Measurements from ENCODE around the gene SF3A1. TPM values are rescaled to one million over a fixed set of nuclear protein-coding genes. Genes with fewer than 3 reads are reported as not detected.

The SF3A1 gene
- total RNA-seq, 2 donors from 2014 or later = 191 to 195 TPM

GRCh38 chr22:30368420-30368819, 11.7 kb upstream of the SF3A1 start:
- no peak overlapping the region for H3K4me3 ChIP-seq (ENCODE audit: low read length)
- no peak overlapping the region for H3K27ac ChIP-seq (ENCODE audit: low read depth, low read length)
- TF ChIP-seq, protein P1, sequence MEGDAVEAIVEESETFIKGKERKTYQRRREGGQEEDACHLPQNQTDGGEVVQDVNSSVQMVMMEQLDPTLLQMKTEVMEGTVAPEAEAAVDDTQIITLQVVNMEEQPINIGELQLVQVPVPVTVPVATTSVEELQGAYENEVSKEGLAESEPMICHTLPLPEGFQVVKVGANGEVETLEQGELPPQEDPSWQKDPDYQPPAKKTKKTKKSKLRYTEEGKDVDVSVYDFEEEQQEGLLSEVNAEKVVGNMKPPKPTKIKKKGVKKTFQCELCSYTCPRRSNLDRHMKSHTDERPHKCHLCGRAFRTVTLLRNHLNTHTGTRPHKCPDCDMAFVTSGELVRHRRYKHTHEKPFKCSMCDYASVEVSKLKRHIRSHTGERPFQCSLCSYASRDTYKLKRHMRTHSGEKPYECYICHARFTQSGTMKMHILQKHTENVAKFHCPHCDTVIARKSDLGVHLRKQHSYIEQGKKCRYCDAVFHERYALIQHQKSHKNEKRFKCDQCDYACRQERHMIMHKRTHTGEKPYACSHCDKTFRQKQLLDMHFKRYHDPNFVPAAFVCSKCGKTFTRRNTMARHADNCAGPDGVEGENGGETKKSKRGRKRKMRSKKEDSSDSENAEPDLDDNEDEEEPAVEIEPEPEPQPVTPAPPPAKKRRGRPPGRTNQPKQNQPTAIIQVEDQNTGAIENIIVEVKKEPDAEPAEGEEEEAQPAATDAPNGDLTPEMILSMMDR (conservative IDR thresholded peaks at IDR 0.05) = no peak
- H3K27me3 ChIP-seq (ENCODE audit: control insufficient read depth, insufficient read depth, low read length, poor library complexity, severe bottlenecking) = no peaks in the 10 kb centered on the region
- H3K4me3 Mint-ChIP-seq = no peak overlapping the region
- DNase-seq = no peak
- peaks cover 9% of the 10 kb centered on the region for H3K36me3 Mint-ChIP-seq (ENCODE audit: low read depth)
- no peaks in the 10 kb centered on the region for H3K27me3 Mint-ChIP-seq (ENCODE audit: insufficient read depth)
- no peaks in the 10 kb centered on the region for H3K4me1 ChIP-seq (ENCODE audit: control insufficient read depth, insufficient read depth, low read length)
- peak overlapping the region; percentile 50 for H3K27ac Mint-ChIP-seq
- H3K36me3 ChIP-seq (ENCODE audit: control insufficient read depth, insufficient read depth, low read length) = peaks cover 8% of the 10 kb centered on the region
- no peaks in the 10 kb centered on the region for H3K9me3 Mint-ChIP-seq
- H3K4me1 Mint-ChIP-seq = no peaks in the 10 kb centered on the region
- no peak overlapping the region for H3K9ac ChIP-seq (ENCODE audit: extremely low read depth, low read length, poor library complexity, severe bottlenecking)
- H3K9me3 ChIP-seq (ENCODE audit: control insufficient read depth, low read length) = no peaks in the 10 kb centered on the region
- WGBS, 2 experiments (ENCODE audit: insufficient coverage in 1 of 2, insufficient read length in 1 of 2) = 91 to 95% methylated on average over 8 to 9 of the region's 9 CpGs

GRCh38 chr22:30365891-30366290, 9.2 kb upstream of the SF3A1 start:
- no peaks in the 10 kb centered on the region for H3K27me3 ChIP-seq (ENCODE audit: control insufficient read depth, insufficient read depth, low read length, poor library complexity, severe bottlenecking)
- H3K4me1 ChIP-seq (ENCODE audit: control insufficient read depth, insufficient read depth, low read length) = no peaks in the 10 kb centered on the region
- H3K4me3 Mint-ChIP-seq = no peak overlapping the region
- no peak overlapping the region for H3K9ac ChIP-seq (ENCODE audit: extremely low read depth, low read length, poor library complexity, severe bottlenecking)
- DNase-seq = no peak
- TF ChIP-seq, protein P1 (conservative IDR thresholded peaks at IDR 0.05) = no peak
- no peaks in the 10 kb centered on the region for H3K27me3 Mint-ChIP-seq (ENCODE audit: insufficient read depth)
- H3K9me3 Mint-ChIP-seq = no peaks in the 10 kb centered on the region
- H3K27ac ChIP-seq (ENCODE audit: low read depth, low read length) = no peak overlapping the region
- 94 to 97% methylated on average over 18 of the region's 18 CpGs for WGBS, 2 experiments (ENCODE audit: insufficient coverage in 1 of 2, insufficient read length in 1 of 2)
- H3K9me3 ChIP-seq (ENCODE audit: control insufficient read depth, low read length) = no peaks in the 10 kb centered on the region
- peaks cover 10% of the 10 kb centered on the region for H3K36me3 Mint-ChIP-seq (ENCODE audit: low read depth)
- H3K4me3 ChIP-seq (ENCODE audit: low read length) = no peak overlapping the region
- H3K4me1 Mint-ChIP-seq = peaks cover 11% of the 10 kb centered on the region
- H3K27ac Mint-ChIP-seq = peak overlapping the region; percentile 66
- peaks cover 8% of the 10 kb centered on the region for H3K36me3 ChIP-seq (ENCODE audit: control insufficient read depth, insufficient read depth, low read length)

DNA sequence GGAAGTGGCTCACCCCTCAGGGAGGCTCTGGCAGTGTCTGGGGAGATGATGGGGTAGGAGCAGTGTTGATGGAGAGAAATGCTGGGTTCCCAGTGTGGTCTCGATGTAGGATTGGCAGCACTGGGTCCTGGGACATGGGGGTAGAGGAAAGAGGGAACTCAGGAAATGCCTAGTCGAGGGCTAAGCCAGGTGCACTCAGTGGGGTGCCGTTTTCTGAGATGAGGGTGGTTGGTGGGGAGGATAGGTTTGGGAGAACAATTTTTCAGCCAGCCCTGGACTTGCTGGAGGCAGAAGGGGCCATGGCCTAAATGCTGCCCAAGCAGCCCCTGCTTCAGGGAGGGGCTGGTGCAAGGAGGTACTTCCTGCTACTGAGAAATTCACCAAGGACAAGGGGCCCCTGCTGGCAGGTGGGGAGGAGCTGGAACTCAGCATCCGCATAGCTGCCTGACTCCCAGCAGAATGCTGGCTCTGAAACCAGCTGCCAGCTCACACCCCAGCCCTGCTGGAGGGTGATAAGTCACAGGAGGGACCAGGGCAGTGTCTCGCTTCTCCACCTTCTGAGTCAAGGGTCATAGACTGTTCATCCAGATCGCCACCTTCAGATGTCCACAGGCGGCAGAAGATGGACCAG, 6.1 kb upstream of the SF3A1 start:
- Histone ChIP-seq H3K4me1 (ENCODE audit: control insufficient read depth, insufficient read depth, low read length) (peaks cover 5% of the 10 kb centered on the region), H3K27me3 (ENCODE audit: control insufficient read depth, insufficient read depth, low read length, poor library complexity, severe bottlenecking) (no peaks in the 10 kb centered on the region), H3K36me3 (ENCODE audit: control insufficient read depth, insufficient read depth, low read length) (peaks cover 8% of the 10 kb centered on the region), H3K4me3 (ENCODE audit: low read length) (no peak overlapping the region), H3K9ac (ENCODE audit: extremely low read depth, low read length, poor library complexity, severe bottlenecking) (no peak overlapping the region), H3K9me3 (ENCODE audit: control insufficient read depth, low read length) (no peaks in the 10 kb centered on the region), H3K27ac (ENCODE audit: low read depth, low read length) (no peak overlapping the region)
- Mint-ChIP-seq H3K27me3 (ENCODE audit: insufficient read depth) (no peaks in the 10 kb centered on the region), H3K4me1 (peaks cover 18% of the 10 kb centered on the region), H3K36me3 (ENCODE audit: low read depth) (peaks cover 10% of the 10 kb centered on the region), H3K4me3 (no peak overlapping the region), H3K9me3 (no peaks in the 10 kb centered on the region), H3K27ac (peak overlapping the region; percentile 5)
- 66% methylated on average over 3 to 7 of the region's 7 CpGs for WGBS, 2 experiments (ENCODE audit: insufficient coverage in 1 of 2, insufficient read length in 1 of 2)
- TF ChIP-seq, protein P1 (conservative IDR thresholded peaks at IDR 0.05) = peak; percentile 18
- peak; percentile 88 for DNase-seq
